Neutrophil (primary cell): ENCODE measurements around the gene CNTNAP2.

ENCODE experiments used
- H3K27ac ChIP-seq: fragments of 200-600 bp; sonication (generic); 2 replicates; pipeline ENCODE4 v1.5.1; 2016; ENCODE audit warnings: mild to moderate bottlenecking, moderate library complexity
- H3K27me3 ChIP-seq: fragments of 200-600 bp; sonication (generic); 2 replicates; pipeline ENCODE4 v1.6.0; 2016; ENCODE audit warnings: mild to moderate bottlenecking
- H3K36me3 ChIP-seq: fragments of 200-600 bp; sonication (generic); 2 replicates; pipeline ENCODE4 v1.5.1; 2017
- H3K4me1 ChIP-seq, 2 experiments: fragments of 200-600 bp in 1 of 2; sonication (generic) in 1 of 2; 1 replicate in 1 of 2; 2 replicates in 1 of 2; pipeline versions ENCODE4 v1.5.1 to v1.6.1; 2013 to 2016; ENCODE audit warnings: low read depth in 1 of 2, low read length in 1 of 2, mild to moderate bottlenecking in 1 of 2, moderate library complexity in 1 of 2; ENCODE audit not compliant: control insufficient read depth in 1 of 2, insufficient read depth in 1 of 2
- H3K4me3 ChIP-seq, 2 experiments: fragments of 200-600 bp in 1 of 2; sonication (generic) in 1 of 2; 1 replicate in 1 of 2; 2 replicates in 1 of 2; pipeline ENCODE4 v1.5.1; 2013 to 2016; ENCODE audit warnings: low read depth in 1 of 2, low read length in 1 of 2, mild to moderate bottlenecking in 1 of 2, moderate library complexity in 1 of 2
- H3K9me3 ChIP-seq: fragments of 200-600 bp; sonication (generic); 2 replicates; pipeline ENCODE4 v1.5.1; 2016
- CTCF ChIP-seq: fragments of 200-600 bp; sonication (generic); IDR thresholded peaks from 2 replicates; pipeline ENCODE4 v1.5.1; 2016; ENCODE audit warnings: antibody characterized with exemption

The CNTNAP2 gene

GRCh38 chr7:147432576-147432975 is 1316.0 kb downstream of the CNTNAP2 start:
- no peaks in the 10 kb centered on the region for H3K36me3 ChIP-seq
- TF ChIP-seq CTCF, result no peak

DNA sequence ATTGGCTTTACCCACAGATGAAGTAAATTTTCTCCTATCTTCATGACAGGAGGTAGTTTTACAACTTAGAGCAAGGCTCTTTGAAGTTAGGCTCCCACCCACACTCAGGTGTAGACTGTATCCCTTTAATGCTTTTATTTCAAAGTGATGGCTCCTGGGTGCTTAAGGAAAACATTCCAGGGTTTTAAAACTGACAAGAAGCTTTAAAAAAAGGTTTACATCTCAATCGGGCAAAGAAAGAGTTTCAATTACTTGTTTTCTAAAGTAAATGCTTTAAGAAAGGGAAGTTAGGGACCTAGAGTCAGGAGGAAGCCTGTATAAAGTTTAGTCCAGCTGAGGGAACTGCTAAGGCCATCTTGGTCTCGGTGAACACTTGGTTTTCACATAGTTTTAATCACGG is 1320.1 kb downstream of the CNTNAP2 start:
- no peak for TF ChIP-seq CTCF
- H3K27ac ChIP-seq, result no peak overlapping the region
- no peaks in the 10 kb centered on the region for H3K36me3 ChIP-seq
- no peak overlapping the region for H3K4me3 ChIP-seq
- no peaks in the 10 kb centered on the region for H3K9me3 ChIP-seq
- no peaks in the 10 kb centered on the region for H3K4me1 ChIP-seq
- H3K27me3 ChIP-seq, result no peaks in the 10 kb centered on the region

More at GRCh38 chr7:147432576-147432975, 1316.0 kb downstream of the CNTNAP2 start:
- Histone ChIP-seq H3K4me3 (no peak overlapping the region), H3K27me3 (no peaks in the 10 kb centered on the region), H3K27ac (no peak overlapping the region), H3K4me1 (no peaks in the 10 kb centered on the region), H3K9me3 (no peaks in the 10 kb centered on the region)

DNA sequence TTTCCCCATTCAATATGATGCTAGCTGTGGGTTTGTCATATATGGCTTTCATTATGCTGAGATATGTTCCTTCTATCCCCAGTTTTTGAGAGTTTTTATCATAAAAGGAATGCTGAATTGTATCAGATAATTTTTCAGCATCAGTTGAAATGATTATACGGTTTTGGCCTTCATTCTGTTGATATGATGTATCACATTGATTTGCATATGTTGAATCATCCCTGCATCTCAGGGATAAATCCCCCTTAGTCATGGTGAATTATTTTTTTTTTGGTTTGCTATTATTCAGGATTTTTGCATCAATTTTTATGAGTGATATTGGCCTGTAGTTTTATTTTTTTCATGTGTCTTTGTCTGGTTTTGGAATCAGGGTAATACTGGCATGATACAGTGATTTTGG is 1321.6 kb downstream of the CNTNAP2 start:
- no peak overlapping the region for H3K27ac ChIP-seq
- no peaks in the 10 kb centered on the region for H3K27me3 ChIP-seq
- H3K4me1 ChIP-seq, result no peaks in the 10 kb centered on the region
- H3K9me3 ChIP-seq, result no peaks in the 10 kb centered on the region
- H3K4me3 ChIP-seq, result no peak overlapping the region
- no peaks in the 10 kb centered on the region for H3K36me3 ChIP-seq
- no peak for TF ChIP-seq CTCF

DNA sequence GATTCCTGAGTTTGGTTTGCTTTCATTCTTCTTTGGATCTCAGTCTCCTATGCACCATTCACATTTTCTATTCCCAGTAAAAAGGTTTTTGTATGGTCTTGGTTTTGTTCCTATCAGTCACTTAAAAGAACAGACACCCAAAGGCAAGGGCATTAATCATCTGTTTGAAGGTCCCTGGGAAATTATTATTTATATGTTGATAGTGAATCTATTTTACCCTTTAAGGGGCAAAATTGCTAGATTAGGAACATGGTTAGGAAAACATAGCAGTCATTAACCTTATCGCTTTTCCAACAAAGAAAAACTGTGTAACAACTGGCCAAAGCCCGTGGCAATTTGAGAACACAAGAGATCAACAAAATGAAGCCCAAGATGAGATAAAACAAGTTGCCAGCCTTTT is 1327.3 kb downstream of the CNTNAP2 start:
- H3K4me3 ChIP-seq, result no peak overlapping the region
- no peak for TF ChIP-seq CTCF
- no peak overlapping the region for H3K27ac ChIP-seq
- H3K9me3 ChIP-seq, result no peaks in the 10 kb centered on the region
- no peaks in the 10 kb centered on the region for H3K36me3 ChIP-seq
- H3K4me1 ChIP-seq, result no peaks in the 10 kb centered on the region
- no peaks in the 10 kb centered on the region for H3K27me3 ChIP-seq

- TF ChIP-seq CTCF, result no peak
- H3K4me3 ChIP-seq, result no peak overlapping the region
- H3K27ac ChIP-seq, result no peak overlapping the region
- H3K27me3 ChIP-seq, result no peaks in the 10 kb centered on the region
- no peaks in the 10 kb centered on the region for H3K4me1 ChIP-seq
- H3K9me3 ChIP-seq, result no peaks in the 10 kb centered on the region
- no peaks in the 10 kb centered on the region for H3K36me3 ChIP-seq
Measured at GRCh38 chr7:147452816-147453215, 1336.2 kb downstream of the CNTNAP2 start.

- H3K9me3 ChIP-seq, result no peaks in the 10 kb centered on the region
- H3K4me1 ChIP-seq, result no peaks in the 10 kb centered on the region
- TF ChIP-seq CTCF, result no peak
- H3K27me3 ChIP-seq, result no peaks in the 10 kb centered on the region
- no peak overlapping the region for H3K27ac ChIP-seq
- no peaks in the 10 kb centered on the region for H3K36me3 ChIP-seq
- no peak overlapping the region for H3K4me3 ChIP-seq
Measured at GRCh38 chr7:147465223-147465622, 1348.6 kb downstream of the CNTNAP2 start.
